K562 (cell line): ENCODE results near the gene POU2F1. TPM values are rescaled to one million over a fixed set of nuclear protein-coding genes. Genes with fewer than 3 reads are reported as not detected.

ENCODE experiments used
- ATF1 ChIP-seq, 2 experiments: fragments of 450-650 bp in 1 of 2; IDR thresholded peaks; 2 replicates each; pipeline ENCODE4 v1.6.1; 2016; ENCODE audit warnings: missing compliant biosample characterization in 1 of 2, missing genetic modification characterization in 1 of 2
- CAMTA2 ChIP-seq: fragments of 250-450 bp; sonication (Bioruptor Pico); conservative IDR thresholded peaks from 2 replicates; pipeline ENCODE4 v1.5.1; 2022
- CBFA2T3 ChIP-seq: fragments of 450-650 bp; IDR thresholded peaks from 2 replicates; pipeline ENCODE4 v1.6.1; 2017
- GATAD2B ChIP-seq: fragments of 450-650 bp; IDR thresholded peaks from 2 replicates; pipeline ENCODE4 v1.6.1; 2017; ENCODE audit warnings: mild to moderate bottlenecking, borderline replicate concordance
- GMEB1 ChIP-seq: fragments of 250-450 bp; sonication (Bioruptor Pico); IDR thresholded peaks from 2 replicates; pipeline ENCODE4 v1.4.0; 2020; ENCODE audit warnings: mild to moderate bottlenecking
- LCOR ChIP-seq: sonication (generic); formaldehyde crosslinking; IDR thresholded peaks from 2 replicates; pipeline ENCODE4 v1.8.0; 2022; ENCODE audit warnings: mild to moderate bottlenecking, missing genetic modification reagents
- NR2C1 ChIP-seq, 2 experiments: fragments of 450-650 bp; IDR thresholded peaks; 2 replicates each; pipeline ENCODE4 v1.6.1; 2017; ENCODE audit warnings: mild to moderate bottlenecking in 2 of 2, antibody characterized with exemption in 1 of 2, inconsistent platforms in 1 of 2, missing compliant biosample characterization in 1 of 2, missing genetic modification characterization in 1 of 2
- PATZ1 ChIP-seq: fragments of 250-450 bp; sonication (Bioruptor Pico); IDR thresholded peaks from 2 replicates; pipeline ENCODE4 v1.5.0; 2020; ENCODE audit warnings: mild to moderate bottlenecking, borderline replicate concordance
- RFX1 ChIP-seq: fragments of 450-650 bp; IDR thresholded peaks from 2 replicates; pipeline ENCODE4 v1.6.1; 2016; ENCODE audit warnings: mild to moderate bottlenecking, moderate library complexity
- SMAD4 ChIP-seq: fragments of 250-450 bp; sonication (Bioruptor Pico); conservative IDR thresholded peaks from 2 replicates; pipeline ENCODE4 v1.8.0; 2021; ENCODE audit warnings: inconsistent platforms, mild to moderate bottlenecking, moderate library complexity
- SMARCB1 ChIP-seq: IDR thresholded peaks from 2 replicates; pipeline ENCODE4 v1.6.1; 2011; ENCODE audit warnings: improper control_type of control experiment, low read depth; ENCODE audit not compliant: insufficient read length
- USF1 ChIP-seq: sonication (generic); formaldehyde crosslinking; IDR thresholded peaks from 2 replicates; pipeline ENCODE4 v1.9.0; 2022; ENCODE audit warnings: mild to moderate bottlenecking, missing genetic modification reagents
- YY1 ChIP-seq, 3 experiments: IDR thresholded peaks; 2 replicates each; pipeline ENCODE4 v1.6.1; 2011; ENCODE audit warnings: low read length in 2 of 3, mild to moderate bottlenecking in 2 of 3, moderate library complexity in 2 of 3, borderline replicate concordance in 1 of 3, control low read depth in 1 of 3, low read depth in 1 of 3; ENCODE audit not compliant: insufficient read depth in 3 of 3, insufficient replicate concordance in 2 of 3, control insufficient read depth in 1 of 3, insufficient read length in 1 of 3; ENCODE audit errors: extremely low read depth in 1 of 3
- ZFX ChIP-seq: sonication (generic); formaldehyde crosslinking; IDR thresholded peaks from 2 replicates; pipeline ENCODE4 v1.8.0; 2022; ENCODE audit warnings: mild to moderate bottlenecking, missing genetic modification reagents, moderate library complexity
- polyA plus RNA-seq, 8 experiments: library from polyadenylated mRNA; depleted of rRNA in 4 of 8; stranded (reverse) in 5 of 8; unstranded in 3 of 8; fragments of >200 nt; fragmentation: Nextera tagmentation in 2 of 8; fragmentation: Illumina TruSeq in 1 of 8; extraction: Ambion mirVana in 2 of 8; extraction: Trizol in 1 of 8; gene quantifications; 2 replicates each; pipeline versions ENCODE4 v1.2.1 to v1.2.3, GENCODE V29; 2011 to 2014; ENCODE audit warnings: inconsistent platforms in 1 of 8, missing spikeins in 1 of 8
- total RNA-seq, 7 experiments: library from RNA; depleted of rRNA in 6 of 7; stranded (reverse); fragments of >200 nt in 6 of 7; fragmentation: Illumina TruSeq in 2 of 7; extraction: Trizol in 2 of 7; gene quantifications; 2 replicates each; pipeline versions ENCODE4 v1.2.1 to v1.2.3, GENCODE V29; 2011 to 2021; ENCODE audit warnings: low replicate concordance in 1 of 7
- TF ChIP-seq, protein P1 (sequence below): sonication (generic); formaldehyde crosslinking; IDR thresholded peaks from 2 replicates; pipeline ENCODE4 v1.8.0; 2023; ENCODE audit warnings: mild to moderate bottlenecking, missing genetic modification reagents
- TF ChIP-seq, protein P2 (sequence below): fragments of 150-350 bp; IDR thresholded peaks from 2 replicates; pipeline ENCODE4 v1.6.1; 2014; ENCODE audit warnings: low read depth, mild to moderate bottlenecking, low read length, borderline replicate concordance

Gene POU2F1
- total and polyA plus RNA-seq, 9 of the 15 experiments (the other 6 are each of a cell fraction or from before 2014, with no cell fraction given), result 2.6 to 22.3 (median 8.8) TPM

DNA sequence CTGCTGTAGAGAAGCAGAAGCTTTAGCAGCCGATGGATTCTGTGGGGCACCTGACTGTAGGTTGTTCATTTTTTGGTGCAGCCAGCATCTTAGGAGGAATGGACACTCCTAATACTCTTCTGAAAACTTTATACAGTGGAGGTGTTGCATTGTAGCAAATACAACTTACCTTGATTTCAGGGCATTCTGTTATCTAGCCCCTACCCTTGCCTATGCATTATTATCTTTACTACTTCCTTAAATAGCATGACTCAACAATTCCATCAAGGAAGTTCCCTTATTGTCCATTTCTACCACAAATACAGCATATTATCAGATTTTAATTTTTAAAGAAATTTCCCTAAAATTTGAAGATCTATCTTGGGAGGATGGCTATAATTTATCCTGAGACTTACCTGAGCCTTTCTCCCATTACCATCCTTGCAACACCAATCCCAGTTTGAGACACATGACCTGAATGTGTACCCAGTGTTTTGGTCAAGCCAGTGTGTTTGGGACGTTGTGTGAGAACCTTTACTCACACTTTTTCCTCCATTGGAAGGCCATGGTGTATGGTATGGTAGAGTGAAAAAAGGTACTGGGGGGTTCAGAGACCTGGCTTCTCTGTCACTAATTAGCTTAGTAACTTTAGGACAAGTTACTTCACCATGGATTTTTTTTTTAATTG is 9.2 kb downstream of the POU2F1 start (continued):
- TF ChIP-seq GMEB1 (CRISPR knock-in tag) (no peak), SMAD4 (CRISPR knock-in tag) (no peak), CBFA2T3 (peak; percentile 64), GATAD2B (peak; percentile 67; the same call in 1 of the 2 replicates), LCOR (CRISPR knock-in tag) (peak; percentile 69), USF1 (no peak), RFX1 (no peak), CAMTA2 (CRISPR knock-in tag) (no peak), SMARCB1 (peak; percentile 43), YY1 (IDR thresholded peaks at IDR 0.05; ENCODE audit: borderline replicate concordance in 1 of 3, control insufficient read depth in 1 of 3, extremely low read depth in 1 of 3, insufficient read depth in 3 of 3, insufficient read length in 1 of 3, insufficient replicate concordance in 2 of 3, low read depth in 1 of 3, low read length in 2 of 3) (no peak), ATF1 (CRISPR knock-in tag; IDR thresholded peaks at IDR 0.05) (no peak), ATF1 (tag; IDR thresholded peaks at IDR 0.05) (no peak), PATZ1 (CRISPR knock-in tag) (no peak), NR2C1 (IDR thresholded peaks at IDR 0.05) (no peak), NR2C1 (tag; IDR thresholded peaks at IDR 0.05) (no peak), ZFX (CRISPR knock-in tag) (no peak)
- TF ChIP-seq, protein P1, sequence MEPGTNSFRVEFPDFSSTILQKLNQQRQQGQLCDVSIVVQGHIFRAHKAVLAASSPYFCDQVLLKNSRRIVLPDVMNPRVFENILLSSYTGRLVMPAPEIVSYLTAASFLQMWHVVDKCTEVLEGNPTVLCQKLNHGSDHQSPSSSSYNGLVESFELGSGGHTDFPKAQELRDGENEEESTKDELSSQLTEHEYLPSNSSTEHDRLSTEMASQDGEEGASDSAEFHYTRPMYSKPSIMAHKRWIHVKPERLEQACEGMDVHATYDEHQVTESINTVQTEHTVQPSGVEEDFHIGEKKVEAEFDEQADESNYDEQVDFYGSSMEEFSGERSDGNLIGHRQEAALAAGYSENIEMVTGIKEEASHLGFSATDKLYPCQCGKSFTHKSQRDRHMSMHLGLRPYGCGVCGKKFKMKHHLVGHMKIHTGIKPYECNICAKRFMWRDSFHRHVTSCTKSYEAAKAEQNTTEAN (CRISPR knock-in tag), result no peak
- TF ChIP-seq, protein P2, sequence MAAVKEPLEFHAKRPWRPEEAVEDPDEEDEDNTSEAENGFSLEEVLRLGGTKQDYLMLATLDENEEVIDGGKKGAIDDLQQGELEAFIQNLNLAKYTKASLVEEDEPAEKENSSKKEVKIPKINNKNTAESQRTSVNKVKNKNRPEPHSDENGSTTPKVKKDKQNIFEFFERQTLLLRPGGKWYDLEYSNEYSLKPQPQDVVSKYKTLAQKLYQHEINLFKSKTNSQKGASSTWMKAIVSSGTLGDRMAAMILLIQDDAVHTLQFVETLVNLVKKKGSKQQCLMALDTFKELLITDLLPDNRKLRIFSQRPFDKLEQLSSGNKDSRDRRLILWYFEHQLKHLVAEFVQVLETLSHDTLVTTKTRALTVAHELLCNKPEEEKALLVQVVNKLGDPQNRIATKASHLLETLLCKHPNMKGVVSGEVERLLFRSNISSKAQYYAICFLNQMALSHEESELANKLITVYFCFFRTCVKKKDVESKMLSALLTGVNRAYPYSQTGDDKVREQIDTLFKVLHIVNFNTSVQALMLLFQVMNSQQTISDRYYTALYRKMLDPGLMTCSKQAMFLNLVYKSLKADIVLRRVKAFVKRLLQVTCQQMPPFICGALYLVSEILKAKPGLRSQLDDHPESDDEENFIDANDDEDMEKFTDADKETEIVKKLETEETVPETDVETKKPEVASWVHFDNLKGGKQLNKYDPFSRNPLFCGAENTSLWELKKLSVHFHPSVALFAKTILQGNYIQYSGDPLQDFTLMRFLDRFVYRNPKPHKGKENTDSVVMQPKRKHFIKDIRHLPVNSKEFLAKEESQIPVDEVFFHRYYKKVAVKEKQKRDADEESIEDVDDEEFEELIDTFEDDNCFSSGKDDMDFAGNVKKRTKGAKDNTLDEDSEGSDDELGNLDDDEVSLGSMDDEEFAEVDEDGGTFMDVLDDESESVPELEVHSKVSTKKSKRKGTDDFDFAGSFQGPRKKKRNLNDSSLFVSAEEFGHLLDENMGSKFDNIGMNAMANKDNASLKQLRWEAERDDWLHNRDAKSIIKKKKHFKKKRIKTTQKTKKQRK, result no peak
